ENCODE measurements around the gene SHH.

GRCh38 chr7:155755026-155755425 lies 57.2 kb downstream of the SHH start:
- no peak for TF ChIP-seq CTCF (IDR thresholded peaks at IDR 0.05)
- TF ChIP-seq POLR2AphosphoS5 (IDR thresholded peaks at IDR 0.05; ENCODE audit: low read depth, low read length): no peak
- no peak for TF ChIP-seq SIN3A (IDR thresholded peaks at IDR 0.05; ENCODE audit: borderline replicate concordance, insufficient read depth, low read depth, low read length)

Measured in Panc1 (cell line).